GM21723 (cell line): ENCODE data around the gene RPUSD4.

Experiments used
- ATAC-seq: cut with Tn5 transposase; IDR thresholded peaks from one replicate; pipeline ENCODE4 v1.9.1; 2021; ENCODE audit warnings: mild to moderate bottlenecking, moderate library complexity; ENCODE audit not compliant: unreplicated experiment

The RPUSD4 gene

GRCh38 chr11:126185259-126186024 is 26.0 kb downstream of the RPUSD4 start:
- ATAC-seq = no peak

- ATAC-seq = no peak
Observed at GRCh38 chr11:126182787-126183445, 28.5 kb downstream of the RPUSD4 start.

DNA sequence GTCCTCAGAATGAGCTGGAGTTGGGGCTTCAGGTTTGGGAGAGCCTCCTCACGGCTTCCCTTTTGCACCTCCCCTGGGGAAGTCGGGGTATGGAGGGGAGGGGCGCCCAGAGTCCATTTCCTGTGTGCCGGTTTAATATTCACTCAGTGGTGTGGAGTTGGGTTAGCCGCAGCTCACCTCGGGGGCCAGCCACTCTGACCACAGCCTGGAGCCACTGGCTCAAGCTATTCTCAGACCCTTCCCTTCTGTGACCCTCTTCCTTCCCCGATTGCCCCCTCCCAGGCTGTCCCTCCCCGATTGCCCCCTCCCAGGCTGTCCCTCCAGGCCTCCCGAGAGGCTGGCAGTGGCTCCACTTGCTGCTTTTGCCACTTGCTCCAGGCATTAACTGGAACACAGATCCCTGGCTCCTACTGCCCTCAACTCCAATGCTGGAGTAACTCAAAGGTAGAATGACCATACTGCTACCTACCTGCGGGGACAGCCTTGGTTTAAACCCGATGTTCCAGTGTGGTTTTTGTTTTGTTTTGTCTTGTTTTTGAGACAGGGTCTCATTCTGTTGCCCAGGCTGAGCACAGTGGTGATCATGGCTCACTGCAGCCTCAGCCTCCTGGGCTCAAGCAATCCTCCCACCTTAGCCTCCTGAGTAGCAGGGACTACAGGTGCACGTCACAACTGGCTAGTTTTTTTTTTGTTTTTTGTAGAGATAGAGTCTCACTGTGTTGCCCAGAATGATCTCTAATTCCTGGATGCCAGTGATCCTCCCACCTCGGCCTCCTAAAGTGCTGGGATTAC is 29.3 kb downstream of the RPUSD4 start:
- ATAC-seq = no peak

DNA sequence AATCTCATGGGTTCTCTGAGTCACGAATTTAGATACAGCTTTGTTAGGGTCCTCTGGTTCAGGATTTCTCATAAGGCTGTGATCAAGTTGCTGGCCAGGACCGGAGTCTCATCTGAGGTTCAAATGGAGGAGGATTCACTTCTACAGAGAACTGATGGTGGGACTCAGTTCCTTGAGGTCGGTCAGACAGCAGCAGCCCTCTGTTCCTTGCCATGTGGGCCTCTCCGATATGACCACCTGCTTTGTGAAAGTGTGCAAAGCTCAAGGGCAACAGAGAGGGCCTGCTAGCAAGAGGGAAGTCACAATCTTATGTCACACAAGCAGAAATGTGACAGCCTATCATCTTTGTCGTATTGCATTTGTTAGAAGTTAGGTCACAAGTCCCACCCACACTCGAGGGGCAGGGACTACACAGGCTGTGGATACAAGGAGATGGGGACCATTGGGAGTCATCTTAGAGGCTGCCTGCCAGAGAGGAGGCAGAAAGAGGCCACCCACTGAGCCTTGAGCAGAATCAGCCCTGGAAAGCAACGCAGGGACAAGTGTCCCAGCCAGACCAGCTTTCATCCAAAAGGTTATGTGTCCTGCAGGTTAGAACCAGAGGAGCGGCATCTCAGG is 34.5 kb downstream of the RPUSD4 start:
- ATAC-seq = no peak

DNA sequence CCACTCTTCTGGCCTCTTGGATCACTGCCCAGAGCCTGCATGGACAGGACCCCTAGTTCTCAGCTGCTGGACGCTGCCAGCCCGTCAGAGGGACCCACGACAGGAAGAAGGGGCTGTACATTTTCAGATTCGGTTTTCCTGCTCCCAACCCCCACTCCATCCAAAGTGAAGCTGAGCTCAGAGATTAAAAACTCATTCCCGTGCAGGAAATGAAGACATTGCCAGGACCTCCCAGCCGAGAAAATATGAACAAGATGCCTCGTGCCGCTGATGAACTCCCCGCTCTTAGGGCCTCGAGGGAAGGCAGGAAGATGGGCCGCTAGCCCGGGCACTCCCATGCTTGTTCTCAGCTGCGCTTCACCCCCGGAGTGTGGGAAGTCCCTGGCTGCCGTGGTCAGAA is 36.1 kb downstream of the RPUSD4 start:
- ATAC-seq = no peak

DNA sequence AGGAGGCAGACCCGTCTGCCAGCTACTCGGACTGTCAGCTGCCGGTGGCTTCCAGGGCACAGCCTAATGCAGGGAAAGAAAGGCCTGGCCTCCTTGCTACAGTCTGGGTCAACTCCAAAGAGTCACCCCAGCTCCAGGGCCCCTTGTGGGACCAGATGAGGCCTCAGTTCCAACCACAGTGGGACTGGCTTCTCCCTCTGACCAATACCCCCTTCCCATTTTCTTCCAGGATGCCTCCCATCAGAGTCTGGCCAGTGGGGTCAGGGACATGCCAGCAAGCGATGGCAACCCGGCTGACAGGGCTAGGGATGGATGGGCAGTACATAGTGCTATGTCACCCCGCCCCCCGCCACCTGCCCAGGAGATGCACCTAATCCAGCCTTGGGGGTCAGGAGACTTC is 36.6 kb downstream of the RPUSD4 start:
- ATAC-seq = no peak

GRCh38 chr11:126173257-126173656 is 38.2 kb downstream of the RPUSD4 start:
- no peak for ATAC-seq

DNA sequence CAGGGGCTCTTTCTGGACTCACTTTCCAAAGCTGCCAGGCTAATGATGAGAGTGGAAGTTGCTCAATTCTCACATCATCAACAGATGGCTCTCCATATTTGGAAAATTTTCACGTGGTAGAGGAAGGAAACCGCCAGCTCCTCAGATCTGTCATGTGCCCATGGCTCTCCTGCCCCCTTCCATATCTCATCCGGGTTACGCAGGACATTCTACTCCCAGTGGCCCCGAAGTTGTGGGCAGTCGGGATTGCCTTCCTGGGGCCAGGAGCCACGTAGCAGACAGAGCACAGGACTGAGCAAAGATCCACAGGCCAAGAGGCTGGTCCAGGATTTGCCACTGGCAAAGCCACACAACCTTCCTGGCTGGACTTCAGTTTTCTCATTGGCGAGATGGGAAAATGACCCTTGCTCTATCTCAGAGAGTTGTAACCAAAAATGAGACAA is 38.8 kb downstream of the RPUSD4 start:
- ATAC-seq = no peak

DNA sequence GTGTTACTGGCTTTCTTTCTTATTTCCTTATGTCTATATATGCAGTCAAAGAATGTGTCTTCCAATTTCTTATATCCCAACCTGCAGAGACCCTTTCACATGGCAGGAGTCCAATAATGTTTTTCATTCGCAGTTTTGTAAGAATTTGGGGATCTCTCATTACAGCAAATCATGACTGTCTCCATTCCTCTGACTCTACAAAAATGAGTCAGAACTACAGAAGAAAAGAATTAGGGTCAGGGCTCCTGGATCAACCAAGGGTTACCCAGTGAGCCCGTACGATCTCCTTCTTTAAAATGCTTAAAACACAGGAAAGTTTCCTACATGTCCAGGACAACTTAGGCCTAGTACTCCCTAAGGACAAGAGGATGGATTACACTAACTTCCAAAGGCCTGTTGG is 42.2 kb downstream of the RPUSD4 start:
- ATAC-seq = no peak

DNA sequence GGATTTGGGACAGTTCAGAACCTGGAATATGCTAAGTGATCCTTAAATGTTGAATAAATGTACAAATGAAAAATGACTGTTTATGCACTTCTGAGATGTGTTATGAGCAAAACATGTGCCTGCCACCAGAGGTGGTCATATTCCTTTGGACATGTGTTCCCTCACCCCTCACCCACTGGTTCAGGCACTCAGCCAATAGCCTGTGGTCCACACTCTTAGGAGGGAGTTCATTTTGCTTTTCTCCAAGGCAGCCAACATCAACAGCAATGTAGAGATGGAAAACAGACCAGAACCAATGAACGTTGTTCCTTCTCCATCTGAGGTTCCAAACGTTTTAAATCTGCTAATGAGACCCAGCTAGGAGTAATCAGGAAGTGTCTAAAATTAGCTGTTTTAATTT is 44.0 kb downstream of the RPUSD4 start:
- ATAC-seq = no peak

GRCh38 chr11:126166413-126166812 is 45.0 kb downstream of the RPUSD4 start:
- ATAC-seq = no peak

GRCh38 chr11:126165757-126166156 is 45.7 kb downstream of the RPUSD4 start:
- no peak for ATAC-seq

DNA sequence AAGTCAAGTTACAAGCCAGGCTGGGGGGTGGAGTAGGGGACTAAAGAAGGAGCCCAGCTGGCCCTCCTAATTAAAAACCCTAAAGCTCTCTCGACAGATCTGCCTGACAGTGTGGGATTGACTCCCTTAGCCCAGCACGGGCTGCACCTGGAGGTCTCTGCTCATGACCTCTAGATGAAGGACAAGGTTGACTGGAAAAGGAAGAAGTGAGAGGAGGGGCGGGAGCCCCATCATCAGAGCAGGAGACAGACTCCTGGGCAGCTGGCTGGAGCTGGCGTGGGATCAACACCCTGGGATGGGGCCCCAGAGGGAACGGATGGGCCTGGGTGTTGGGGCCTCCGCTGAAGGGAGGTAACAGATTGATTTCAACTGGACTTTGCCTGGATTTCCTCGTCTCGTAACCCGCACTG is 46.1 kb downstream of the RPUSD4 start:
- no peak for ATAC-seq

DNA sequence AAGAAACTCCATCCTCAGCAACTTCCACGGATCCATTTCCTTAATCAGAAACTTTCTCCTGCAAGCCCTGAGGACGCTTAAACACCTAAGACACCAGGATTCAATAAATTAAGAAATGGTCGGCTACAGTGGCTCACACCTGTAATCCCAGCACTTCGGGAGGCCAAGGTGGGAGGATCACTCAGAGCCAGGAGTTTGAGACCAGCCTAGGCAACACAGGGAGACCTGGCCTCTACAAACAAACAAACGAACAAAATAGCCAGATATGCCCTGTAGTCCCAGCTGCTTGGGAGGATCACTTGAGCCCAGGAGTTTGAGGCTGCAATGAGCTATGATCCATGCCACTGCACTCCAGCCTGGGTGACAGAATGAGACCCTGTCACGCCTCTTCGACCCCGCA is 46.7 kb downstream of the RPUSD4 start:
- no peak for ATAC-seq

- no peak for ATAC-seq
Observed at GRCh38 chr11:126163779-126164178, 47.7 kb downstream of the RPUSD4 start.

DNA sequence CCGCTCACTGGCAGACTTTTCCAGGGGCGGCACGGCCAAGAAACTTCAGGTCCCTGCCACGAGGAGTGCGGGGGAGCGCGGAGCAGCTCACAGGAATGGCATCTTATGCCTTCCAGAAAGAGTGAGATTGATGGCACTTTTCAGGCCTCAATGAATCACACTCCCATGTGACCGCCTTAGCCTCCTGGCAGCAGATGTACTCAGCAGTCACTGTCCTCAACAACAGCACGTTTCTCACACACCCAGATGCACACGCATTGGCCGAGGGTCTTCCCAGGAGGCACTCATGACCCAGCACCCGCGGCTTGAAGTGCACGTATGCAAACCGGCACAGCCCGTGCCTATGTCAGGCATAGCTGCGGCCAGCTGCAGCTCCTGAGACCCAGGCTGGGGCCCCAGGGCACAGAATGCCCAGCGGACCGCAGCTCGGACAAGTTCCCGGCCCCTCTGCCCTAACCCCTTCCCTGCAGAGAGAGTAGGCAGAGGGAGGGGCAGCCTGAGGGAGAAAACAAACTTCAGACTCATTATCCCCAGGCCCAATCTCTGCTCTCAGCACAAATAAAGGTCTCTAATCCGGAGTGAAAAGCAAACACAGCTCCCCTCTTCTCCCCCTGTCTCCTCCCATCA is 48.3 kb downstream of the RPUSD4 start:
- no peak for ATAC-seq

GRCh38 chr11:126162306-126163030 is 49.0 kb downstream of the RPUSD4 start:
- no peak for ATAC-seq

- no peak for ATAC-seq
Observed at GRCh38 chr11:126161023-126161391, 50.4 kb downstream of the RPUSD4 start.

- no peak for ATAC-seq
Observed at GRCh38 chr11:126160345-126161022, 51.0 kb downstream of the RPUSD4 start.
